NCI-H2107 treated with DMSO at 0.1 percent for 48 hours (cell line): ENCODE results near the gene KIAA0319L.

Source experiments
- DNase-seq: peaks from one replicate; lab custom pipeline; 2025; ENCODE audit not compliant: unreplicated experiment; lab: John Stamatoyannopoulos, UW

Gene KIAA0319L

GRCh38 chr1:35394386-35394785, 162.8 kb downstream of the KIAA0319L start:
- no peak for DNase-seq

- no peak for DNase-seq
Observed at GRCh38 chr1:35390600-35391494, 166.4 kb downstream of the KIAA0319L start.

DNA sequence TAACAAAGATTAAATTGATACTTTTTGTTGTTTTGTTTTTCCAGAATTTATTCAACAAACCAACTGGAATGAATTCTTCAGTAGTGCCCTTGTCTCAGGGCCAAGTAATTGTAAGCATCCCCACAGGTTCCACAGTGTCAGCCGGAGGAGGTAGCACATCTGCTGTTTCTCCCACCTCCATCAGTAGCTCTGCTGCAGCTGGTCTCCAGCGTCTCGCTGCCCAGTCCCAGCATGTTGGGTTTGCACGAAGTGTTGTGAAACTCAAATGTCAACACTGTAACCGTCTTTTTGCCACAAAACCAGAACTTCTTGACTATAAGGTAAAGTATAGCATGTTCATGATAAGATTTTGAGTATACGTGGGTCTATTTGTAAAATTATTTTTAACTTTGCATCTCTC, 170.2 kb downstream of the KIAA0319L start:
- no peak for DNase-seq

DNA sequence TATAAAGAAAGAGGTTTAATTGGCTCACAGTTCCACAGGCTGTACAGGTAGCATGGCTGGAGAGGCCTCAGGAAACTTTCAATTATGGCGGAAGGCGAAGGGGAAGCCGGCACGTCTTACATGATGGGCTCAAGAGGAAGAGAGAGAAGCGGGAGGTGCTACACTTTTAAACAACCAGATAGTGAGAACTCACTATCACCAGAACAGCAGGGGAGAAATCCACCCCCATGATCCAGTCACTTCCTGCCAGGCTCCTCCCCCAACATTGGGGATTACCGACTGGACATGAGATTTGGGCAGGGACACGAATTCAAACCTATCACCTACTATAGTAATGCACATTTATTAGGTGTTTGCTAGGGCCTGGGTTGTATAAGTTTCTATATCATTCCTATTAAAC, 170.9 kb downstream of the KIAA0319L start:
- DNase-seq, result no peak
